ENCODE results near the gene ELMO1. TPM values are rescaled to one million over a fixed set of nuclear protein-coding genes. Genes with fewer than 3 reads are reported as not detected.

Gene ELMO1
- total RNA-seq, 2 experiments from 2014 or later, result 101 TPM

- Mint-ChIP-seq H3K36me3 (peaks cover 31% of the 10 kb centered on the region), H3K27ac (peak overlapping the region; percentile 62), H3K4me1 (peaks cover 26% of the 10 kb centered on the region), H3K27me3 (no peaks in the 10 kb centered on the region), H3K9me3 (ENCODE audit: low read depth) (no peaks in the 10 kb centered on the region), H3K4me3 (no peak overlapping the region)
- peak; percentile 89 for ATAC-seq
- CTCF ChIA-PET, result no interaction called here
- peak; percentile 49 for DNase-seq
Measured at GRCh38 chr7:37031571-37032257, 416.9 kb downstream of the ELMO1 start.

DNA sequence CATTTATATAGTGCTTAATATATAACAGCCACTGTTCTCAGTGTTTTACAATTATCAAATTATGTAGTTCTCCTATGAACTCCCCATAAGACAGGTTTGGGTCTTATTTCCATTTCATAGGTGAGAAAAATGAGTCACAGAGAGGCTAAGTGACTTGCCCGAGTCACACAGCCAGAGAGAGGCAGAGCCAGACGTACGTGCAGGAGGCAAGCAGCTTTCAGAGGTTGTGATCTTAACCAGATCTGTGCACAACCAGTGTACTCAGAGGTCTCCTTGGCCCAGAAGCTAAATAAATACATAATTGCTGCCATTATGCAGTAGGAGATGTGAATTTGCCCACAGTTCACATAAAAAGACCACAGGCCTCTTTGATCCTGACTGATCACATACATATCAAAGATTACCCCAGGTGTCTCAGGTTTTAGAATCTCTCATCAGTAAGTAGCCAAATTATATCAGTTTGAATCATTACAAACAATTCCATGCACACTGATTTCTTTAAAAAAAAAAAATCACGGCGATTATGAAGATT is 419.7 kb downstream of the ELMO1 start:
- ATAC-seq, result peak; percentile 30
- DNase-seq, result no peak
- Mint-ChIP-seq H3K9me3 (ENCODE audit: low read depth) (no peaks in the 10 kb centered on the region), H3K36me3 (peaks cover 36% of the 10 kb centered on the region), H3K27me3 (no peaks in the 10 kb centered on the region), H3K27ac (no peak overlapping the region), H3K4me1 (peaks cover 26% of the 10 kb centered on the region), H3K4me3 (no peak overlapping the region)
- CTCF ChIA-PET, result no interaction called here

DNA sequence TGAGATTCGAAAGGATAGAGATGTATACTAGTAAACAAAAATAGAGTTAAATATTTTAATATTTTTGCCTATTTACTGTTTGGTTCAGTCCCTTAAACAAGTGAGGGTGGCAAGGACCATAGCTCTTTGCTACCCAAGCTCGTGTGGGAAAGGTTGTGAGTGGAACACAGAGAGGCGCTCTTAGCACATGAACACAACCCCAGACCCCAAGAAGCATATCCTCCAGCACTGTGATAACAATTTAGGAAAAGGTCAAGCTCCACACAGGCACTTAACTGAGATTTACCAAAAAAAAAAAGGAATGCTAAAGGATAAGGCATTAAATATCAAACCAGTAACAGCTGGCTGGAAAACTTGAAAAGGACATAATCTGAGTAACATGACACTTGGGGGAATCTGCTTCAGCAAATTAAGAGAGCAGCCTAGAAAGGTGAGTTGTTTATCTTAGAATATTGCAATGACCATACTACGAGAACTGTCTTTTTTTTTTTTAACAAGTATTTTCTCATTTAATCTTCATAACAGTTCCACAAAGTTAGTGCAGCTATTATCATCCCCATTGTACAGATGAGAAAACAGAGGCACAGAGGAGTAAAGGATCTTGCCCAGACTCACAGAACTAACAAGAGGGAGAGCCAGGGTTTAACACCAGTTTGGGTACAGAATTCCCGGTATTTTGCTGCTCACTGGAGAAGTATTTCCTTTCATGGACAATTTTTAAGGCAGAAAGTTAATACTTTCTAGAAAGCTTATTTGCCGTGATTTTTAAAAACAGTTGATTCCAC is 420.9 kb downstream of the ELMO1 start:
- CTCF ChIA-PET, result no interaction called here
- peaks cover 23% of the 10 kb centered on the region for H3K4me1 Mint-ChIP-seq
- ATAC-seq, result no peak

GRCh38 chr7:37027104-37027503 is 421.6 kb downstream of the ELMO1 start:
- Mint-ChIP-seq H3K9me3 (ENCODE audit: low read depth) (no peaks in the 10 kb centered on the region), H3K36me3 (peaks cover 25% of the 10 kb centered on the region), H3K4me3 (no peak overlapping the region), H3K4me1 (peaks cover 16% of the 10 kb centered on the region), H3K27ac (no peak overlapping the region), H3K27me3 (no peaks in the 10 kb centered on the region)
- CTCF ChIA-PET, result no interaction called here
- DNase-seq, result no peak
- no peak for ATAC-seq

More for the DNA sequence above, 420.9 kb downstream of the ELMO1 start:
- Mint-ChIP-seq H3K27me3 (no peaks in the 10 kb centered on the region), H3K36me3 (peaks cover 29% of the 10 kb centered on the region), H3K9me3 (ENCODE audit: low read depth) (no peaks in the 10 kb centered on the region), H3K4me3 (no peak overlapping the region), H3K27ac (no peak overlapping the region)
- no peak for DNase-seq

DNA sequence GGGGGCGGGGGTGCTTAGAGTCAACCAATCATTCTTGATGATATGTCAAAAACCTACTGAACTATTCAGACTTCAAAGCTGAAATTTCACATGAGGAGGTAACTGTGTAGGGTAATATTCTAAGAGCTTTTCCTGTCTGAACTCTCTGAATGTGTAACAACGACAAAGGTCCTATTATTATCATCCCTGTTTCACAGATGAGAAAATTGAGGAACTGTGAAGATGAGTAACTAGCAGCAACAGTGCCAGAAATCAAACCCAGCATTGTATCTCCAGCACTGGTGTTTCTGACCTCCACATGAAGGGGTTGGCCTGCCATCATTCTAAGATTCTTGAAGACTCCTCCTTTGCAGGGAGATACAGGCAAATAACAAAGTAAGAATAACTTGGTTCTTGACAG is 429.7 kb downstream of the ELMO1 start:
- CTCF ChIA-PET, result interaction anchor here (1.0 to 1.3 kb wide), 2 partner anchors 11 to 28 kb away, joined by 3 read pairs; no protein-coding TSS in a partner anchor
- H3K4me3 Mint-ChIP-seq, result no peak overlapping the region
- H3K4me1 Mint-ChIP-seq, result peaks cover 5% of the 10 kb centered on the region
- no peaks in the 10 kb centered on the region for H3K9me3 Mint-ChIP-seq (ENCODE audit: low read depth)
- ATAC-seq (no peak), DNase-seq (no peak)
- peaks cover 23% of the 10 kb centered on the region for H3K36me3 Mint-ChIP-seq
- H3K27me3 Mint-ChIP-seq, result no peaks in the 10 kb centered on the region
- H3K27ac Mint-ChIP-seq, result no peak overlapping the region

DNA sequence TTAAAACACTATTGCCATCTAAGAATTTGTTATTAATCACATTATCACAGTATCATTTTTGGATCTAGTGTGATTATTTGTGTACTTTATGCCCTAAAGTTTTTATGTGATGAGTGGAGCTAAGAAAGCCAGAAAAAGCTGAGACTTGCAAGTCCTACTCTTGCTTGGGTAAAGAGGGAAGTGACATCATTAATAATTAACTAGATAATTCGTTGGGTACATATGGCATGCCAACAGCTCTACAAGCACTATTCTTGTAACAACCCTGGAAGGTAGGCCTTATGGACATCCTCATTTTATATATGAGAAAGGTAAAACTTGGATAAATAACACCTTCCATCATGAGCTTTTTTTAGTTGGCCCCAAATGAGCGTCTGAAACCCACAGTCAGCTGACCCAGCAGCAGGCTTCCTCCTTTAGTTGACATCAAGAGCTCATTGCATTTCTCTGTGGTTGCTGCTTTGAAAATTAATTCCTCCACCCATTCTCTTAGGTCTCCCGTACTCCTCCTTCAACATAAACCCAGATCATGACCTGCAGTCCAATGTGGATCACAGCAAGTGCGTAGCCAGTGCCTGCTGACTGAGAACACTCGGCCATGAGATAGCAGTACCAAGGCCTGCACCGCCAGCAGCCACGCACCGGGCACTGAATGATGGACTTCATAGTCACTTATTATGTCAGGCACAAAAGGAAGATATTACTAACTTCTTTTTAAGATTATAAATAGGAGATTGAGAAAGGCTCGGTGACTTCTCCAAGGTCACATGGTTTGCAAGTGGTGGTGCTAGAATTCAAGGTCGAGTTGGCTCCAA is 432.4 kb downstream of the ELMO1 start:
- H3K4me3 Mint-ChIP-seq, result no peak overlapping the region
- peaks cover 5% of the 10 kb centered on the region for H3K4me1 Mint-ChIP-seq
- H3K27me3 Mint-ChIP-seq, result no peaks in the 10 kb centered on the region
- DNase-seq, result no peak
- H3K36me3 Mint-ChIP-seq, result peaks cover 28% of the 10 kb centered on the region
- no peak overlapping the region for H3K27ac Mint-ChIP-seq
- CTCF ChIA-PET, result no interaction called here
- H3K9me3 Mint-ChIP-seq (ENCODE audit: low read depth), result no peaks in the 10 kb centered on the region
- no peak for ATAC-seq

DNA sequence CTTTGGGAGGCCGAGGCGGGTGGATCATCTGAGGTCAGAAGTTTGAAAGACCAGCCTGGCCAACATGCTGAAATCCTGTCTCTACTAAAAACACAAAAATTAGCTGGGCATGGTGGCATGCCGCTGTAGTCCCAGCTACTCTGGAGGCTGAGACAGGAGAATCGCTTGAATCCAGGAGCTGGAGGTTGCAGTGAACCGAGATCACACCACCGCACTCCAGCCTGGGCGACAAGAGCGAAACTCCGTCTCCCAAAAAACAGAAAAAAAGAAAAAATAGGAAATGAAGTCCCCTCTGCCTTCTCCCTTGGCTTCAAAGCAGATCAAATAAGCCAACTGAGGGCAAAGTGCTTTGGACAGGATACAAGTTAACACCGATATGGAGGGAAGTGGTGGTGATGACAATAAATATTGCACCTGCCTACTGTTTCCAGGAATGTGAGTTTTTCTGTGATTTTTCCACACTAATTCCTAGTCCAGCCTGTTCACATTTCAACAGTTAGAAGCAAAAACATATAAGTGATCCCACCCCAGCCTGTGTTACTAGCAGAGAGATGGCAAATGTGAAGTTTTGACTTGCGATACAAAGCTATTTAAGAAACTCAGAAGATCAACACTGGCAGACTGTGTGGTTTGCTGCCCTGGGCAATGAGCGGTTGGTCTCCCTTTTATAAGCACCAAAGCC is 433.2 kb downstream of the ELMO1 start:
- peaks cover 5% of the 10 kb centered on the region for H3K4me1 Mint-ChIP-seq
- H3K27ac Mint-ChIP-seq, result no peak overlapping the region
- no peaks in the 10 kb centered on the region for H3K9me3 Mint-ChIP-seq (ENCODE audit: low read depth)
- CTCF ChIA-PET, result no interaction called here
- DNase-seq (no peak), ATAC-seq (no peak)
- H3K4me3 Mint-ChIP-seq, result no peak overlapping the region
- H3K36me3 Mint-ChIP-seq, result peaks cover 24% of the 10 kb centered on the region
- H3K27me3 Mint-ChIP-seq, result no peaks in the 10 kb centered on the region

- ATAC-seq (no peak), DNase-seq (no peak)
- H3K4me1 Mint-ChIP-seq, result peaks cover 5% of the 10 kb centered on the region
- no peak overlapping the region for H3K4me3 Mint-ChIP-seq
- H3K36me3 Mint-ChIP-seq, result peaks cover 14% of the 10 kb centered on the region
- CTCF ChIA-PET, result interaction anchor here (1.0 kb wide), 1 partner anchor 168 kb away, joined by 3 read pairs; no protein-coding TSS in a partner anchor
- H3K27ac Mint-ChIP-seq, result no peak overlapping the region
- H3K9me3 Mint-ChIP-seq (ENCODE audit: low read depth), result no peaks in the 10 kb centered on the region
- H3K27me3 Mint-ChIP-seq, result no peaks in the 10 kb centered on the region
Measured at GRCh38 chr7:37013771-37014170, 434.9 kb downstream of the ELMO1 start.

- no peak for DNase-seq
- H3K36me3 Mint-ChIP-seq, result peaks cover 9% of the 10 kb centered on the region
- CTCF ChIA-PET, result interaction anchor here (1.2 kb wide), 1 partner anchor 167 kb away, joined by 3 read pairs; no protein-coding TSS in a partner anchor
- peaks cover under 1% of the 10 kb centered on the region for H3K4me1 Mint-ChIP-seq
- H3K4me3 Mint-ChIP-seq, result no peak overlapping the region
- no peaks in the 10 kb centered on the region for H3K27me3 Mint-ChIP-seq
- H3K9me3 Mint-ChIP-seq (ENCODE audit: low read depth), result no peaks in the 10 kb centered on the region
- no peak for ATAC-seq
- no peak overlapping the region for H3K27ac Mint-ChIP-seq
Measured at GRCh38 chr7:37011151-37011890, 437.3 kb downstream of the ELMO1 start.

DNA sequence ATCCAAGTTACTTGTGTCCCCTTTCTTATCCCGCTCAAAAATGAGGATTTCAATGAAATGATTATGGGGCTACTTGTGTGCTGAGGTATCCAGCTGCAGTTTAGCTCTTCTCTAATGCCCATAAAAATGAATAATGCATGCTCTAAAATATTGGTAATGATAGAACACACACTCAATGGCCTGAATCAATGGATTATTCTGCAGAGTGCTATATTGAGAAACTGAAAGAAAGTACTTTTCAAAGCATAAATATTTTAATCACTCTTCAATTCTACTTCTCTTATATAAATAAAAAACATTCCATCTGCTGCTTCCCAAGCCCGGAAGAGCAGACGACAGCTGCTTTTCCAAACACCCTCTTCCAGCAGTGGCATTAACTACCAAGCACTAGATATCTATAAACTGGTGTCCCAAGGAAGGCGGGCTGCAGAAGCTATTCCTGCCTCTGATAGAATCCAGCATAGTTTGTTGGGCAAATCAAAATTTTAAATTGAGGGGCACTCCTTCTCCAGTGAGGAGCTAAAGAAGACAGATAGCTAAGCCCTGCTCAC is 439.5 kb downstream of the ELMO1 start:
- no peaks in the 10 kb centered on the region for H3K4me1 Mint-ChIP-seq
- CTCF ChIA-PET, result interaction anchor here (1.0 to 1.5 kb wide), 2 partner anchors 23 to 172 kb away, joined by 4 to 5 read pairs; no protein-coding TSS in a partner anchor

GRCh38 chr7:37007691-37008090 is 441.0 kb downstream of the ELMO1 start:
- ATAC-seq (no peak), DNase-seq (no peak)
- Mint-ChIP-seq H3K9me3 (ENCODE audit: low read depth) (no peaks in the 10 kb centered on the region), H3K27me3 (no peaks in the 10 kb centered on the region), H3K27ac (no peak overlapping the region), H3K36me3 (peaks cover 18% of the 10 kb centered on the region), H3K4me1 (no peaks in the 10 kb centered on the region), H3K4me3 (no peak overlapping the region)
- CTCF ChIA-PET, result interaction anchor here (0.8 to 1.1 kb wide), 2 partner anchors 22 to 174 kb away, joined by 3 to 4 read pairs; no protein-coding TSS in a partner anchor

More for the DNA sequence above, 439.5 kb downstream of the ELMO1 start:
- Mint-ChIP-seq H3K9me3 (ENCODE audit: low read depth) (no peaks in the 10 kb centered on the region), H3K36me3 (peaks cover 14% of the 10 kb centered on the region), H3K4me3 (no peak overlapping the region), H3K27me3 (no peaks in the 10 kb centered on the region), H3K27ac (no peak overlapping the region)
- no peak for ATAC-seq
- no peak for DNase-seq

GRCh38 chr7:37007268-37007667 is 441.4 kb downstream of the ELMO1 start:
- H3K27ac Mint-ChIP-seq, result no peak overlapping the region
- H3K4me3 Mint-ChIP-seq, result no peak overlapping the region
- no peak for ATAC-seq
- no peaks in the 10 kb centered on the region for H3K9me3 Mint-ChIP-seq (ENCODE audit: low read depth)
- DNase-seq, result no peak
- CTCF ChIA-PET, result interaction anchor here (0.8 to 1.1 kb wide), 2 partner anchors 21 to 175 kb away, joined by 3 to 4 read pairs; no protein-coding TSS in a partner anchor
- no peaks in the 10 kb centered on the region for H3K4me1 Mint-ChIP-seq
- peaks cover 20% of the 10 kb centered on the region for H3K36me3 Mint-ChIP-seq
- no peaks in the 10 kb centered on the region for H3K27me3 Mint-ChIP-seq

Measured in activated CD8-positive, alpha-beta memory T cell treated with anti-CD3 and anti-CD28 coated beads, Interleukin-2, amount 10 ng/mL, durations not matched to agents 7 days and 5 days (primary cell).